ENCODE measurements around the gene ANKMY2.
"Not testable (repeated sequence)": the region's sequence is repeated elsewhere in the genome, so short reads cannot be mapped to it uniquely, and the experiment has no call there.

Gene ANKMY2

DNA sequence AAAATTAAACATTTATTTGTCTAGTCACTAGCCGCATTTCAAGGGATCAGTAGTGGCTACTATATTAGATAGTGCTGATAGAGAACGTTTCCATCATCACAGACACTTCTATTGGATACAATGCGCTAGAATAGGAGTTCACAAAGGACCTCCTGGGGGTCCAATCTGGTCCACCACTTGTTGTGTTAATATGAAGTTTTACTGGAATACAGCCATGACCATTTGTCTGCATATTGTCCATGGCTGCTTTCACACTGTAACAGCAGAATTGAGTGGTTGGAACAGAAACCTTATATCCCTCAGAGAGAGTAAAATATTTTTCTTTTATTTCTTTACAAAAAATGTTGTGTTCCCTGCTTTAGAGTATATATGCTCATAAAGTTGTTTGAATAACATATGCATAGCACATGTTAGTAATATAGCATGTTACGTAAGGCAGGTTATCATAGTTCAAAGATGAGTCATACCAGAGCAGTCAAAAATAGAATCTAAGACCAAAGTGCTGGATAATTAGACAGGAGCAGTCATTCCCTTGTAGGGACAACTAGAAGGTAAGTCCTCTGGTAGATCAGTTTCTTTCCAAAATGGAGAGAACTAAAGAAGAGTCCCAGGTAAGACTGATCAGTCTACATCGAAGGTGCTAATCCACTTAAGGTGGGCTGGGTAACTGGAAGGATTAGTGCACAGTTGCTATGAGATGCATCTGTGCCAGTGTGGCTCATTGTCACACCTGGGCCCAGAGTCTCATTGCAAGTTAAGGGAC lies 15.3 kb upstream of the ANKMY2 start:
- H3K4me3 ChIP-seq (ENCODE audit: low read length) = no peak overlapping the region
- no peak for DNase-seq (ENCODE audit: low read depth, low spot score)

- not testable (repeated sequence) for DNase-seq (ENCODE audit: low read depth, low spot score); H3K4me3 ChIP-seq (ENCODE audit: low read length)
Observed at GRCh38 chr7:16659854-16660497, 14.4 kb upstream of the ANKMY2 start.

DNA sequence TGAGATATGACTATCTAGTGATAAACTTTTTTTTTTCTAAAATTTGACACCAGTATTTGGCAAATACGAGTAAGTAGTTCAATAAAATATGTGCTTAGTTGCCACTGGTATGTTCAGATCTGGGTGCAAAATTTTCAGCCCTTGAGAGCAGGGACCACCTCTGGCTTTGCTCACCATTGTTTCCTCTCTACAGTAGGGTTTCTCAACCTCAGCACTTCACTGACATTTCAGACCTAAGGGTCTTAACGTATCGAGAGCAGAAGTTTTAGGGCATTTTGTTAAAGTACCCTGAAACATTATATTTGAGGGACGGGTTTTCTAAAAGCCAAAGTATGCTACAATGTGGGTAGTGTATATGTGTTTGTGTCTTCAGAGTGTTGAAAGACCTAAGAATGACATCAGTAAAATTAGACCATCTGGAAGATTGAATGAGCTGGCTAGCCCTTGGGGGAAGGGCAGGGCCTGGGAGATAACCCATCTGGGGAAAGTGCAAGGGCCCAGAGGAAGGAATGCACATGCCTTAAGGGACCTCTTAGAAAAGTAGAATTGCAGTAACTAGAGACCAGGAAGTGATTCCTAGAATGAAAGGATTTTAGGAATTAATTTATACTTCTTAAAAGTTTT lies 12.2 kb upstream of the ANKMY2 start:
- no peak for DNase-seq (ENCODE audit: low read depth, low spot score)
- no peak overlapping the region for H3K4me3 ChIP-seq (ENCODE audit: low read length)

- DNase-seq (ENCODE audit: low read depth, low spot score) = no peak
Observed at GRCh38 chr7:16656141-16656540, 10.6 kb upstream of the ANKMY2 start.

DNA sequence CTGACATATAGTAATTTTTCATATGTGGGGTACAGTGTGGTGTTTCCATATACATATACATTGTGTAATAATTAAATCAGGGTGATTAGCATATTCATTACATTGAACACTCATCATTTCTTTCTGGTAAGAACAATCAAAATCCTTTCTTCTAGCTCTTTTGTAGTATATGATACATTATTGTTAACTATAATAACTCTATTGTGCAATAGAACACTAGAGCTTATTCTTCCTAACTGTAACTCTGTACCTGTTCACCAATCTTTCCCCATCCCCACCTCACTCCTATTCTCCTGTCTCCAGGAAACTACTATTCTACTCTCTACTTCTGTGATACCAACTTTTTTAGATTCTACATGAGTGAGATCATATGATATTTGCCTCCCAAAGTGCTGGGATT lies 9.8 kb upstream of the ANKMY2 start:
- no peak for DNase-seq (ENCODE audit: low read depth, low spot score)
- H3K4me3 ChIP-seq (ENCODE audit: low read length) = no peak overlapping the region

More at GRCh38 chr7:16656141-16656540, 10.6 kb upstream of the ANKMY2 start:
- H3K4me3 ChIP-seq (ENCODE audit: low read length) = no peak overlapping the region

- no peak overlapping the region for H3K4me3 ChIP-seq (ENCODE audit: low read length)
Observed at GRCh38 chr7:16652888-16653287, 7.3 kb upstream of the ANKMY2 start.

GRCh38 chr7:16652240-16652583 lies 6.7 kb upstream of the ANKMY2 start:
- no peak overlapping the region for H3K4me3 ChIP-seq (ENCODE audit: low read length)
- no peak for DNase-seq (ENCODE audit: low read depth, low spot score)

More at GRCh38 chr7:16652888-16653287, 7.3 kb upstream of the ANKMY2 start:
- no peak for DNase-seq (ENCODE audit: low read depth, low spot score)

- no peak overlapping the region for H3K4me3 ChIP-seq (ENCODE audit: low read length)
- no peak for DNase-seq (ENCODE audit: low read depth, low spot score)
Observed at GRCh38 chr7:16651396-16652239, 6.1 kb upstream of the ANKMY2 start.

- no peak overlapping the region for H3K4me3 ChIP-seq (ENCODE audit: low read length)
- no peak for DNase-seq (ENCODE audit: low read depth, low spot score)
Observed at GRCh38 chr7:16650266-16650665, 4.7 kb upstream of the ANKMY2 start.

DNA sequence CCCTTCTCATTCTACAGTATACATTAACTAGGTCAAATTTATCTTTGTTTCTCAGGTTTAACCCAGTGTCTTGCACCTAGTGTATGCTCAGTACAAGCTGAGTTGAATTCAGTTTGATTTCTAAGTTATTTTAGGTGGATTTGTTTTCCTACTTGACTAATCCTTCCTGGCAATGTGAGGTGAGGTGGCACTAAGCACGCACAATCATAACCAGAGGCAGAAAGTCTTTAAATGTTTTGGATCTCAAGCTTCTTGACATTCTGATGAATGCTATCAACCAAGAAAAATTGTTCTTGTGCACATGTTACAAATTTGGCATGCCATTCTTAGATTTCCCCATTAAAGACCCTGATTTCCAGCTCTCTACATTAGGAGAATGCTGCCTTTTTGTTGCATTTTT lies 3.6 kb upstream of the ANKMY2 start:
- H3K4me3 ChIP-seq (ENCODE audit: low read length) = no peak overlapping the region
- DNase-seq (ENCODE audit: low read depth, low spot score) = no peak

GRCh38 chr7:16648551-16648950 lies 3.0 kb upstream of the ANKMY2 start:
- no peak overlapping the region for H3K4me3 ChIP-seq (ENCODE audit: low read length)
- no peak for DNase-seq (ENCODE audit: low read depth, low spot score)

GRCh38 chr7:16647435-16647960 lies 1.9 kb upstream of the ANKMY2 start:
- peak overlapping the region; percentile 95 for H3K4me3 ChIP-seq (ENCODE audit: low read length)
- no peak for DNase-seq (ENCODE audit: low read depth, low spot score)

GRCh38 chr7:16646472-16647072 lies 1.0 kb upstream of the ANKMY2 start:
- peak overlapping the region; percentile 95 for H3K4me3 ChIP-seq (ENCODE audit: low read length)
- DNase-seq (ENCODE audit: low read depth, low spot score) = no peak

DNA sequence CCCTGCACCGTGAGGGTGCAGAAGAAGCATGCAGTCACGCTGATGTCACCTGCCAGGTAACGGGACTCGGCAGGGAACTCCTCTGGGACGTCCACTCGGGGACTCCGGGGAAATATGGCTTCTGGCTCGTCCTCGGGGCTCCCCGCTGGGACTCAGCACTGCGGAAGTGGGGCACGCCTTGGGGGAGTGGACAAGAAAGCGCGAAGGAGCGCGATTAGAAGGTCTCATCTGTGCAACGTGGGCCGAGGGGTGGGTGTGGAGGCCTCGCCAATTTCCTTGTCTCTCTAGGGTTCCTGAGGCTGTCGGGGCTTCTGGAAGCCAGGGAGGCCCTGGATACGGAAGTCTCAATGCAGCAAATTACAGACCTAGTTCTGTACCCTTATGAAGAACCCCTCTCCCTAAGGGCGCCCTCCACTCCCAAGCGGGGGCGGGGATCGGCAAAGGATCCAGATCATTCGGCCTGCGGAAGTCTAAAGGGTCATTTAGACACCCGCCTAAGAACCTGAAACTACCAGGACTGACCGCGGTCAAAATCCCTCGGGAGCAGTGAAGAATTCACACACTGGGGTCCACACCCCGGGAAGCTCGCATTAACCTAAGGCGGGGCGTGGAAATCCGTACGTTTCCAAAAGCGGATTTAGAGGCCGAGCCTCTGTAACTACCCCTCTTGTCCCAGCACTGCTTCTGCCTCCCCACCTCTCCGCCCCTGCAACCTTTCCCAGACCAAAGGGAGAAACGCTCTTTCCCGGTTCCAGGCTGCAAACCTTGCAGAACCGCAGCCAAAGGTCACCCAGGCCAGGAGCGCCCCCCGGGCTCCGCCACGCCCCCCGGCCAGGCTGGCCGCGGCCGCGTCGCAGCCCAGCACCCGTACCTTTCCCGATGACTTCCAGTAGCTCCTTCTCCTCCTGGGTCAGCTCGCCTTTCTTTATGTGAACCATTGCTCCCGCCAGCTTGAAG lies 640 bp downstream of the ANKMY2 start:
- peak overlapping the region; percentile 95 for H3K4me3 ChIP-seq (ENCODE audit: low read length)
- DNase-seq (ENCODE audit: low read depth, low spot score) = no peak

DNA sequence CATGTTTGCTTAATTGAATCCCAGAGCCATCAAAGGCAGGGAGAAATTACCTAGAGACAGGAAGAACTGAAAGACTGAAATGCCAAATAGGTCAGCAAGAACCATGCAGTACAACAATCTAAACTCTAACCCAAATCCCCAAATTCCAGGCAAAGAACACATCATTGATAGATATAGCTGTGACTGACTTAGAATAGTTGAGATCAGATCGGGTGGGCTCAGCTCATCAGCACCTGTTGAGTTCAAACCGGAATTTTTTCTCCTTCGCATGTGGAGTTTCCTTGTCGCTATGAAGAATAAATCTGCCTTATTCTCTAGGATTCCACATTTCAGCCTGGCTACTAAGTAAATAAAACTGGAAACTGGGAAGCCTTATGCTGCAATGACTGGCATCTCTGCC lies 1.4 kb downstream of the ANKMY2 start:
- H3K4me3 ChIP-seq (ENCODE audit: low read length) = peak overlapping the region; percentile 95
- no peak for DNase-seq (ENCODE audit: low read depth, low spot score)

DNA sequence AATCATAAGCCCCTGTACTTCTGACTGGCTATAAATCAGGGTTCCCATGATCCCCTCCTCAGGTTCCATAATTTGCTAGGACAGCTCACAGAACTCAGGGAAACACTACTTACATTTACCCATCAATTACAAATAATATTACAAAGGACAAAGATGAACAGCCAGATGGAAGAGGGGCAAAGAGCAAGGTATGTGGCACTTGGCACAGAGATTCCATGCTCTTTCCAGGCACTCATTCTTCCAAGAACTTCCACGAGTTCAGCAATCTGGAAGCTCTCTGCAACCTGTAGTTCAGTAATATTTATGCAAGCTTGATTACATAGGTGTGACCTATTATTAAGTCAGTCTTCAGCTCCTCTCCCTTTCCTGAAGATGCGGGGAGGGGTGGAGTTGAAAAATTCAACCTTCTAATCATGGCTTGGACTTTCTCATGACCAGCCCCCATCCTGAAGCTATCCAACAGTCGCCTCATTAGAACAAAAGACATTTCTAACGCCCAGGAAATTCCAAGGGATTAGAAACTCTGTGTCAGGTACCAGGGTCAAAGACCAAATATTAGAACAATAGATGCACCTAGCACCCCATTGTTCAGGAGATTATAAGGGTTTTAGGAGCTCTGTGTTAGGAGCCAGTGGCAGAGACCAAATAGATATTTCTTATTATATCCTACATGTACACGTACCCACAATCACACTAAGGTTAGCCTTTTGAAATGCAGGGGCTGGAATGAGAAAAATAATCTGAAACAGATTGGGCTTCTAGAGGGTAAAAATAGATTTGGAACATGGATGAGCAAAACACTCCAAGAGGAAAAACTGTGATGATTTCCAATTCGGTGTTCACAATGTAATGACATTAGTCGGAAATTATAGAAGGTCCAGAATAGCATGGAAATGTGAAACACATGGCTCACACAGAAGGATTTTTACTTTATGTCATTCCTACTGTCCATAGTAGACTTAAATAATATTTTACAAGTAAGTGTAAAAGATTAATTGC lies 7.0 kb downstream of the ANKMY2 start:
- no peak for DNase-seq (ENCODE audit: low read depth, low spot score)
- no peak overlapping the region for H3K4me3 ChIP-seq (ENCODE audit: low read length)

DNA sequence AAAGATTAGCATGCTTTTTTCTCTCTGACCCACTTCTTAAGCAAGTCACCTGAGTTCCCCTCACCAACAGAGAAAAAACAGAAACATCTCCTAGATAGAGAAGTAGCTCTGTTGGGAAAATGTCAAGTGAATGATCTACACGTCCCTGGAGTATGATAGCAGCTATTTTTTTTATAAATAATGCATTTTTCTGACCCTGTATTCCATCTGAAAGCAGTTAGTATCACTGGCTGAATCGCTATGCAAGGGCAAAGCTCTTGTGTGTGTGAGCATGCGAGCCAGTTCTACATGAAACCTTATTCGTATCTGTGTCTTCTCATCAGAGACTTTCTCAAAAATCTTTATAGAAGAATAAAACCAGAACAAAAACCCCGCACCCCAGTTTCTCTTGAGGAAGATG lies 8.2 kb downstream of the ANKMY2 start:
- DNase-seq (ENCODE audit: low read depth, low spot score) = no peak
- H3K4me3 ChIP-seq (ENCODE audit: low read length) = no peak overlapping the region

All from Jurkat, Clone E6-1 (cell line).